SK-N-SH treated with all-trans-retinoic acid at 6 μM for 48 hours (cell line): ENCODE measurements around the gene C14orf39.

Experiments
- ATAC-seq: fragments of 200-7000 bp; cut with Tn5 transposase; 3 replicates; pipeline ENCODE4 v1.9.1; 2020; ENCODE audit warnings: mild to moderate bottlenecking, moderate library complexity
- ARNTL ChIP-seq: fragments of 450-650 bp; formaldehyde crosslinking; IDR thresholded peaks from 2 replicates; pipeline ENCODE4 v1.5.0; 2020; ENCODE audit warnings: low read depth, mild to moderate bottlenecking, moderate library complexity, borderline replicate concordance
- BACH2 ChIP-seq: fragments of 250-450 bp; sonication (Bioruptor Pico); IDR thresholded peaks from 2 replicates; pipeline ENCODE4 v1.9.0; 2021; ENCODE audit warnings: mild to moderate bottlenecking, borderline replicate concordance
- CSDC2 ChIP-seq: fragments of 250-450 bp; sonication (Bioruptor Pico); IDR thresholded peaks from 2 replicates; pipeline ENCODE4 v1.5.0; 2020; ENCODE audit warnings: mild to moderate bottlenecking, moderate library complexity
- ESRRG ChIP-seq: fragments of 250-450 bp; sonication (Bioruptor Pico); IDR thresholded peaks from 2 replicates; pipeline ENCODE4 v1.6.1; 2021; ENCODE audit warnings: mild to moderate bottlenecking
- GLIS3 ChIP-seq: fragments of 250-450 bp; sonication (Bioruptor Pico); IDR thresholded peaks from 2 replicates; pipeline ENCODE4 v1.5.0; 2020; ENCODE audit warnings: mild to moderate bottlenecking, moderate library complexity
- ISL1 ChIP-seq: fragments of 250-450 bp; sonication (Bioruptor Pico); IDR thresholded peaks from 2 replicates; pipeline ENCODE4 v2.1.2; 2022; ENCODE audit warnings: mild to moderate bottlenecking, moderate library complexity
- OSR1 ChIP-seq: fragments of 250-450 bp; sonication (Bioruptor Pico); IDR thresholded peaks from 2 replicates; pipeline ENCODE4 v1.8.0; 2022; ENCODE audit warnings: moderate library complexity, mild to moderate bottlenecking, inconsistent platforms
- PPARA ChIP-seq: fragments of 250-450 bp; sonication (Bioruptor Pico); IDR thresholded peaks from 2 replicates; pipeline ENCODE4 v1.5.0; 2020; ENCODE audit warnings: mild to moderate bottlenecking, borderline replicate concordance
- SNAI2 ChIP-seq: fragments of 250-450 bp; sonication (Bioruptor Pico); IDR thresholded peaks from 2 replicates; pipeline ENCODE4 v1.5.0; 2020; ENCODE audit warnings: mild to moderate bottlenecking, moderate library complexity
- TCF4 ChIP-seq: fragments of 250-450 bp; sonication (Bioruptor Pico); IDR thresholded peaks from 2 replicates; pipeline ENCODE4 v1.8.0; 2021; ENCODE audit warnings: mild to moderate bottlenecking, moderate library complexity, borderline replicate concordance
- TOX ChIP-seq: fragments of 250-450 bp; sonication (Bioruptor Pico); IDR thresholded peaks from 2 replicates; pipeline ENCODE4 v1.8.0; 2021; ENCODE audit warnings: mild to moderate bottlenecking, moderate library complexity, borderline replicate concordance
- ZC3H10 ChIP-seq: fragments of 250-450 bp; sonication (Bioruptor Pico); IDR thresholded peaks from 2 replicates; pipeline ENCODE4 v1.5.1; 2021; ENCODE audit warnings: mild to moderate bottlenecking, moderate library complexity
- ZFP3 ChIP-seq: fragments of 250-450 bp; sonication (Bioruptor Pico); IDR thresholded peaks from 2 replicates; pipeline ENCODE4 v1.5.0; 2020; ENCODE audit warnings: mild to moderate bottlenecking, moderate library complexity
- ZNF565 ChIP-seq: fragments of 450-650 bp; formaldehyde crosslinking; conservative IDR thresholded peaks from 2 replicates; pipeline ENCODE4 v1.5.0; 2020; ENCODE audit warnings: low read depth, mild to moderate bottlenecking, moderate library complexity
- ZNF8 ChIP-seq: fragments of 450-650 bp; formaldehyde crosslinking; IDR thresholded peaks from 2 replicates; pipeline ENCODE4 v1.5.0; 2020; ENCODE audit warnings: mild to moderate bottlenecking, moderate library complexity
- TF ChIP-seq, protein P1 (sequence below): fragments of 250-450 bp; sonication (Bioruptor Pico); IDR thresholded peaks from 2 replicates; pipeline ENCODE4 v1.5.1; 2020; ENCODE audit warnings: low read depth, mild to moderate bottlenecking, moderate library complexity
- TF ChIP-seq, protein P2 (sequence below): fragments of 250-450 bp; sonication (Bioruptor Pico); IDR thresholded peaks from 2 replicates; pipeline ENCODE4 v1.5.0; 2020; ENCODE audit warnings: mild to moderate bottlenecking, moderate library complexity
- TF ChIP-seq, protein P3 (sequence below): fragments of 250-450 bp; sonication (Bioruptor Pico); IDR thresholded peaks from 2 replicates; pipeline ENCODE4 v1.8.0; 2021; ENCODE audit warnings: low read depth, mild to moderate bottlenecking, moderate library complexity, borderline replicate concordance
- TF ChIP-seq, protein P4 (sequence below): fragments of 250-450 bp; sonication (Bioruptor Pico); IDR thresholded peaks from 2 replicates; pipeline ENCODE4 v1.8.0; 2020; ENCODE audit warnings: mild to moderate bottlenecking, moderate library complexity, borderline replicate concordance

C14orf39 gene

DNA sequence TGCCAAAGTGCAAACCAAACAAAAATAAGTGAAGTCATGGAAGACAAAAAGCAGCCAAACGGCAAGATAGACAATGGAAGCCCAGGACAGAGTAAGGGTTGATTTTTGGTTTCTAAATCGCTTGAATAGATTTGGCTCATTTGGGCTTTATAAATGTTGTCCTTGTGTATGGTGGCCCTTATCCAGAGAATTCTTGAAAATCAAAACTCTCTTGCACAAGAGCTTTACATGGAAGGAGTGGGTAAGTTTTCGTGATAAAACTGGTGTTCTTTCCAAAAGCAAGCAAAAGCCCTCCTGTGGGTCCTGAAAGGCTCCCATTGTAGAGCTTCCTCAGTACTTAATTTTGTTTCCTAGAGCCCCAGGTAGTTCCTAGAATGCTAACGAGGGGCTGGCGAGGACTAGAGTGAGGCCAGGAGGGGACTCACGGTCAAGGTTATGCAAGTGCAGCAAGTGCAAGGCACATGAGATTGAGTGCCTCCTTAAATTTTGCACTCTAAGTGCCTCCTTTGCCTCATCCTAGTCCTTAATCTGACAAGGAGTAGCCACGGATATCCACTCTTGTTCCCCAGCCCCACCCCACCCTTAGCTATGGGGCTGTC is 27.2 kb upstream of the C14orf39 start:
- no peak for ATAC-seq
- TF ChIP-seq OSR1 (CRISPR knock-in tag) (no peak), ISL1 (CRISPR knock-in tag) (no peak)
- TF ChIP-seq, protein P1, sequence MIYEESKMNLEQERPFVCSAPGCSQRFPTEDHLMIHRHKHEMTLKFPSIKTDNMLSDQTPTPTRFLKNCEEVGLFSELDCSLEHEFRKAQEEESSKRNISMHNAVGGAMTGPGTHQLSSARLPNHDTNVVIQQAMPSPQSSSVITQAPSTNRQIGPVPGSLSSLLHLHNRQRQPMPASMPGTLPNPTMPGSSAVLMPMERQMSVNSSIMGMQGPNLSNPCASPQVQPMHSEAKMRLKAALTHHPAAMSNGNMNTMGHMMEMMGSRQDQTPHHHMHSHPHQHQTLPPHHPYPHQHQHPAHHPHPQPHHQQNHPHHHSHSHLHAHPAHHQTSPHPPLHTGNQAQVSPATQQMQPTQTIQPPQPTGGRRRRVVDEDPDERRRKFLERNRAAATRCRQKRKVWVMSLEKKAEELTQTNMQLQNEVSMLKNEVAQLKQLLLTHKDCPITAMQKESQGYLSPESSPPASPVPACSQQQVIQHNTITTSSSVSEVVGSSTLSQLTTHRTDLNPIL (CRISPR knock-in tag) = no peak
- TF ChIP-seq, protein P2, sequence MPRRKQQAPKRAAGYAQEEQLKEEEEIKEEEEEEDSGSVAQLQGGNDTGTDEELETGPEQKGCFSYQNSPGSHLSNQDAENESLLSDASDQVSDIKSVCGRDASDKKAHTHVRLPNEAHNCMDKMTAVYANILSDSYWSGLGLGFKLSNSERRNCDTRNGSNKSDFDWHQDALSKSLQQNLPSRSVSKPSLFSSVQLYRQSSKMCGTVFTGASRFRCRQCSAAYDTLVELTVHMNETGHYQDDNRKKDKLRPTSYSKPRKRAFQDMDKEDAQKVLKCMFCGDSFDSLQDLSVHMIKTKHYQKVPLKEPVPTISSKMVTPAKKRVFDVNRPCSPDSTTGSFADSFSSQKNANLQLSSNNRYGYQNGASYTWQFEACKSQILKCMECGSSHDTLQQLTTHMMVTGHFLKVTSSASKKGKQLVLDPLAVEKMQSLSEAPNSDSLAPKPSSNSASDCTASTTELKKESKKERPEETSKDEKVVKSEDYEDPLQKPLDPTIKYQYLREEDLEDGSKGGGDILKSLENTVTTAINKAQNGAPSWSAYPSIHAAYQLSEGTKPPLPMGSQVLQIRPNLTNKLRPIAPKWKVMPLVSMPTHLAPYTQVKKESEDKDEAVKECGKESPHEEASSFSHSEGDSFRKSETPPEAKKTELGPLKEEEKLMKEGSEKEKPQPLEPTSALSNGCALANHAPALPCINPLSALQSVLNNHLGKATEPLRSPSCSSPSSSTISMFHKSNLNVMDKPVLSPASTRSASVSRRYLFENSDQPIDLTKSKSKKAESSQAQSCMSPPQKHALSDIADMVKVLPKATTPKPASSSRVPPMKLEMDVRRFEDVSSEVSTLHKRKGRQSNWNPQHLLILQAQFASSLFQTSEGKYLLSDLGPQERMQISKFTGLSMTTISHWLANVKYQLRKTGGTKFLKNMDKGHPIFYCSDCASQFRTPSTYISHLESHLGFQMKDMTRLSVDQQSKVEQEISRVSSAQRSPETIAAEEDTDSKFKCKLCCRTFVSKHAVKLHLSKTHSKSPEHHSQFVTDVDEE = no peak

DNA sequence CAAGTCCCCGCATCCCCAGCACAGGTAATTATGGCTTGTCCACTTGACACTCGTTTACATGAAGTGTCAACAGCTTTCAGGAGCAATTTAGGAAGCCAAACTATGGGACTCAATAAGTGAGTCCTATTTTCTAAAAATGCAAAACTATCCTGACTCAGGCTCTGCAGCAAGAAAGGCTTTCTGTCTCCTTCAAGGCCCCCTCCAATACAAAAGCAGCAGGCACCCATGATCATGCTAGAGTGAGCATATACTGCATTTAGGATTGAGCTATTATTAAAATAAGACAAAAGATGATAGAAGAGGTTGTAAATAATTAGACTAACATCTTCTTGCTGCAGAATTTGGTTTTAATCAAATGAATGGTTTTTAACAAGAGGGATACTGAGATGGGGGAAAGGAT is 26.3 kb upstream of the C14orf39 start:
- ATAC-seq = no peak
- TF ChIP-seq, protein P3, sequence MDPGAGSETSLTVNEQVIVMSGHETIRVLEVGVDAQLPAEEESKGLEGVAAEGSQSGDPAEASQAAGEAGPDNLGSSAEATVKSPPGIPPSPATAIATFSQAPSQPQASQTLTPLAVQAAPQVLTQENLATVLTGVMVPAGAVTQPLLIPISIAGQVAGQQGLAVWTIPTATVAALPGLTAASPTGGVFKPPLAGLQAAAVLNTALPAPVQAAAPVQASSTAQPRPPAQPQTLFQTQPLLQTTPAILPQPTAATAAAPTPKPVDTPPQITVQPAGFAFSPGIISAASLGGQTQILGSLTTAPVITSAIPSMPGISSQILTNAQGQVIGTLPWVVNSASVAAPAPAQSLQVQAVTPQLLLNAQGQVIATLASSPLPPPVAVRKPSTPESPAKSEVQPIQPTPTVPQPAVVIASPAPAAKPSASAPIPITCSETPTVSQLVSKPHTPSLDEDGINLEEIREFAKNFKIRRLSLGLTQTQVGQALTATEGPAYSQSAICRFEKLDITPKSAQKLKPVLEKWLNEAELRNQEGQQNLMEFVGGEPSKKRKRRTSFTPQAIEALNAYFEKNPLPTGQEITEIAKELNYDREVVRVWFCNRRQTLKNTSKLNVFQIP (CRISPR knock-in tag) = no peak
- TF ChIP-seq ARNTL (CRISPR knock-in tag) = no peak
- no peak for TF ChIP-seq CSDC2 (CRISPR knock-in tag)
- no peak for TF ChIP-seq ZC3H10 (CRISPR knock-in tag)
- no peak for TF ChIP-seq GLIS3

DNA sequence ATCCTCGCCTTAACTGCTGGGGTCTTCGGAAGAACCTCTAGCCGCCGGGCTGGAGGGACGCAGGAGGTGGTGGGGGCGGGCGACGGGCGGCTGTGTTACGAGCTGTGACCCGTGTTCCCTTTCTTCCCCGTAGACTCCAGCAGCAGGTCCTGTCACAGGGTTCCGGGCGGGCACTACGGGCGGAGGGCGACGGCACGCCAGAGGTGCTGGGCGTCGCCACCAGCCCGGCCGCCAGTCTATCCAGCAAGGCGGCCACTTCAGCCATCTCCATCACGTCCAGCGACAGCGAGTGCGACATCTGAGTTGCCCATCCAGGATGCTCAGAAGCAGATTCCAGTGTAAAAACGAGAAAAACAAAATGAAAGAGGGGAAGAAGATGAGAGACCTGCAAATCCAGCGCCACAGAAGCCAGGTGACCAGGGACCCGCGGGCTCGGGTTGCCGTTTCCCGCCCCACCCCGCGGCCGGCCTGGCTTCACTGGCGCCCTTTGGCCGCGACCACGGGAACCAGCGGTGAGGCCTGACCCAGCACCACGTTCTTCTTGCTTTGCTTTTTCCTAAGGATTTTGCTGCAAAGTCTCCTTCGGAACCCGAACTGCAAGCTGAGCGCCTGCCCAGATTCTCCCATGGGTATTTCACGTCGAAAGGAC is 25.2 kb upstream of the C14orf39 start:
- ATAC-seq = no peak
- TF ChIP-seq, protein P4, sequence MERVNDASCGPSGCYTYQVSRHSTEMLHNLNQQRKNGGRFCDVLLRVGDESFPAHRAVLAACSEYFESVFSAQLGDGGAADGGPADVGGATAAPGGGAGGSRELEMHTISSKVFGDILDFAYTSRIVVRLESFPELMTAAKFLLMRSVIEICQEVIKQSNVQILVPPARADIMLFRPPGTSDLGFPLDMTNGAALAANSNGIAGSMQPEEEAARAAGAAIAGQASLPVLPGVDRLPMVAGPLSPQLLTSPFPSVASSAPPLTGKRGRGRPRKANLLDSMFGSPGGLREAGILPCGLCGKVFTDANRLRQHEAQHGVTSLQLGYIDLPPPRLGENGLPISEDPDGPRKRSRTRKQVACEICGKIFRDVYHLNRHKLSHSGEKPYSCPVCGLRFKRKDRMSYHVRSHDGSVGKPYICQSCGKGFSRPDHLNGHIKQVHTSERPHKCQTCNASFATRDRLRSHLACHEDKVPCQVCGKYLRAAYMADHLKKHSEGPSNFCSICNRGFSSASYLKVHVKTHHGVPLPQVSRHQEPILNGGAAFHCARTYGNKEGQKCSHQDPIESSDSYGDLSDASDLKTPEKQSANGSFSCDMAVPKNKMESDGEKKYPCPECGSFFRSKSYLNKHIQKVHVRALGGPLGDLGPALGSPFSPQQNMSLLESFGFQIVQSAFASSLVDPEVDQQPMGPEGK (CRISPR knock-in tag) = no peak
- TF ChIP-seq TCF4 (no peak), TOX (CRISPR knock-in tag) (no peak), BACH2 (CRISPR knock-in tag) (no peak), SNAI2 (CRISPR knock-in tag) (no peak)
- TF ChIP-seq, protein P1 (CRISPR knock-in tag) = no peak
- TF ChIP-seq, protein P3 (CRISPR knock-in tag) = no peak

DNA sequence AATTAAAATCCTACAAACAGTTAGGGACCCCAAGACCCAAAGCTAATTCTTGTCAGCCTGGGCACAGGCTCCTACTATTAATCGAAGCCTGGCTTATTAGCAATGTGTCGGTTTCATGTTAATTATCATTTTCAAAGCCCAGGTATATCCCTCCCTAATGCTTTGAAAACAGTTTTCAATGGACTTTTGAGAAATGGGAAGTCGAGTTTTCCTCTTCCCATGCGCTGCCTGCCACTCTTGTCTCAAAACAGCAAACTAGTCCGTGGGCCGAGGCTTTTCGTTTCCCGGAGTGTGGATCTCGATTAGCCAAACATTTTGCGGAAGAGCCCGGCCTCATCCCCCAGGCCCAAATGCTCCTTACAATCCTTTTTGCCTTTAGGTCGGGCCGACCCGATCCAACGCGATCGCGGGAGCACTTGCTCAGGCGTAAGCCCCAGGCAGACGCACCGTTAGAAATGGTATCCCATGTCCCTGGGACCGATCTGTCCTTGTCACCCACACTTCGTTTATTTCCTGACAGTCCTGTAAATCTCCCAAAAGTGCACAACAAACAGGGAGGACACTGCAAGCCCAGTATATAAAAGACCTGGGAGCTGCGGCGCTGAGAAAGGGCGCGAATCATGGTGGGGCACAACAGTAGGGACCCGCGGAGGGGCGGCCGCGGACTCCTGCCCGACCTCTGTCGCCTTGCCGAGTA is 24.5 kb upstream of the C14orf39 start:
- ATAC-seq = no peak
- no peak for TF ChIP-seq ARNTL (CRISPR knock-in tag)
- TF ChIP-seq OSR1 (CRISPR knock-in tag) = no peak
- TF ChIP-seq ZNF565 (CRISPR knock-in tag) = no peak
- TF ChIP-seq SNAI2 (CRISPR knock-in tag) = no peak
- no peak for TF ChIP-seq ESRRG (CRISPR knock-in tag)
- no peak for TF ChIP-seq PPARA (CRISPR knock-in tag)
- no peak for TF ChIP-seq BACH2 (CRISPR knock-in tag)
- TF ChIP-seq, protein P2 = no peak
- no peak for TF ChIP-seq ZFP3 (CRISPR knock-in tag)
- no peak for TF ChIP-seq ZNF8 (CRISPR knock-in tag)
- TF ChIP-seq ISL1 (CRISPR knock-in tag) = no peak
